Prostate gland (tissue), 2 donors: ENCODE measurements around the gene RPS17. TPM values are rescaled to one million over a fixed set of nuclear protein-coding genes. Genes with fewer than 3 reads are reported as not detected.

Source experiments
- DNase-seq: peaks from one replicate; pipeline ENCODE4 v3.0.0-alpha.2; 2019; ENCODE audit warnings: low spot score
- H3K27ac ChIP-seq, 2 donors: fragments of 200-600 bp; sonication (generic); 2 replicates each; pipeline ENCODE4 v1.5.1; 2017 to 2019
- H3K27me3 ChIP-seq: fragments of 200-600 bp; sonication (generic); replicated peaks from 2 replicates; pipeline ENCODE4 v1.5.1; 2019; ENCODE audit not compliant: insufficient read depth
- H3K36me3 ChIP-seq, 2 donors: fragments of 200-600 bp; sonication (generic); 1 replicate in 1 of 2; 2 replicates in 1 of 2; pipeline versions ENCODE4 v1.5.1 to v1.8.1; 2017 to 2019
- H3K4me1 ChIP-seq: fragments of 200-600 bp; sonication (generic); replicated peaks from 2 replicates; pipeline ENCODE4 v1.5.1; 2019
- H3K4me3 ChIP-seq, 2 donors: fragments of 200-600 bp; sonication (generic); 2 replicates each; pipeline ENCODE4 v1.5.1; 2017 to 2019
- H3K9me3 ChIP-seq: fragments of 200-600 bp; sonication (generic); 2 replicates; pipeline ENCODE4 v1.5.1; 2017
- POLR2A ChIP-seq: fragments of 450-650 bp; IDR thresholded peaks from one replicate; pipeline ENCODE4 v1.6.1; 2016; ENCODE audit warnings: antibody characterized with exemption, mild to moderate bottlenecking
- POLR2AphosphoS5 ChIP-seq: sonication (generic); formaldehyde crosslinking; IDR thresholded peaks from one replicate; pipeline ENCODE4 v1.6.1; 2017; ENCODE audit warnings: antibody characterized with exemption
- WGBS: methylation state at CpG from one replicate; pipeline ENCODE4 v1.1.5; 2018; 5-methylcytosine and 5-hydroxymethylcytosine counted together
- intact Hi-C: fragments of 100-400 bp; cut with DNase I; formaldehyde crosslinking; loops from one replicate; pipeline ENCODE4 v1.14.2; 2022
- total RNA-seq, 2 donors: library from RNA; depleted of rRNA; stranded (reverse); fragments of >200 nt; gene quantifications; one replicate each; pipeline ENCODE4 v1.1.0, GENCODE V29; 2016
- TF ChIP-seq, protein P1 (sequence below), 4 experiments: fragments of 200-600 bp in 2 of 4; fragments of 450-650 bp in 2 of 4; sonication (generic) in 2 of 4; IDR thresholded peaks; 1 replicate in 3 of 4; 2 replicates in 1 of 4; pipeline ENCODE4 v1.5.1; 2016 to 2019; ENCODE audit warnings: antibody characterized with exemption in 4 of 4, mild to moderate bottlenecking in 2 of 4, moderate library complexity in 2 of 4

RPS17 gene
- total RNA-seq, 2 donors from 2014 or later, result 995 to 3,415 TPM

- Histone ChIP-seq H3K4me1 (peaks cover under 1% of the 10 kb centered on the region), H3K4me3 (no peak overlapping the region), H3K36me3 (no peaks in the 10 kb centered on the region), H3K9me3 (no peaks in the 10 kb centered on the region), H3K27ac (no peak overlapping the region), H3K27me3 (no peaks in the 10 kb centered on the region)
- DNase-seq, result no peak
- intact Hi-C loops, result loop anchor here (5.0 kb wide), 1 partner anchor 268 kb away; no protein-coding TSS in a partner anchor
- TF ChIP-seq, protein P1, sequence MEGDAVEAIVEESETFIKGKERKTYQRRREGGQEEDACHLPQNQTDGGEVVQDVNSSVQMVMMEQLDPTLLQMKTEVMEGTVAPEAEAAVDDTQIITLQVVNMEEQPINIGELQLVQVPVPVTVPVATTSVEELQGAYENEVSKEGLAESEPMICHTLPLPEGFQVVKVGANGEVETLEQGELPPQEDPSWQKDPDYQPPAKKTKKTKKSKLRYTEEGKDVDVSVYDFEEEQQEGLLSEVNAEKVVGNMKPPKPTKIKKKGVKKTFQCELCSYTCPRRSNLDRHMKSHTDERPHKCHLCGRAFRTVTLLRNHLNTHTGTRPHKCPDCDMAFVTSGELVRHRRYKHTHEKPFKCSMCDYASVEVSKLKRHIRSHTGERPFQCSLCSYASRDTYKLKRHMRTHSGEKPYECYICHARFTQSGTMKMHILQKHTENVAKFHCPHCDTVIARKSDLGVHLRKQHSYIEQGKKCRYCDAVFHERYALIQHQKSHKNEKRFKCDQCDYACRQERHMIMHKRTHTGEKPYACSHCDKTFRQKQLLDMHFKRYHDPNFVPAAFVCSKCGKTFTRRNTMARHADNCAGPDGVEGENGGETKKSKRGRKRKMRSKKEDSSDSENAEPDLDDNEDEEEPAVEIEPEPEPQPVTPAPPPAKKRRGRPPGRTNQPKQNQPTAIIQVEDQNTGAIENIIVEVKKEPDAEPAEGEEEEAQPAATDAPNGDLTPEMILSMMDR (IDR thresholded peaks at IDR 0.05), result no peak
- TF ChIP-seq POLR2A (no peak), POLR2AphosphoS5 (no peak)
- WGBS, result 84% methylated on average over 9 of the region's 9 CpGs
These were observed 4.2 kb upstream of the RPS17 start for GRCh38 chr15:82544431-82544830.

DNA sequence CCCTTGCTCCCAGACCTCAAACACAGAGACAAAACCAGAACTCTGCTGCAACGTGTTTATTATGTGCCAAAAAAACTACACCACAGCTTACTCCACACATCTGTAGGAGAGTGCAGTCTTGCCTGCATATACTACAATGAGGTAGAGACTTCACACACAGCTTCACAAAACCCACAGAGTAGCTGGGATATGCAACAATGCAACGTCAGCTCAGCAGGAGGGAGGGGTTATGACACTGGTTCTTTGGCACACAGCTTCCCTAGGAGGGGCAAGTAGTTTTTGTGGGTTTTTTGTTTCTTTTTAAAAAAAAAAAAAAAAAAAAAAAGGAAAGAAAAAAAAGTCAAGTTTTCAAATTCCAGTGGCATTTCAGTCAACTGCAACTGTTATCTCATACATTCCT lies 2.9 kb upstream of the RPS17 start:
- peaks cover 5% of the 10 kb centered on the region for H3K4me1 ChIP-seq
- H3K4me3 ChIP-seq, result no peak overlapping the region
- no peaks in the 10 kb centered on the region for H3K9me3 ChIP-seq
- DNase-seq, result no peak
- H3K27ac ChIP-seq, result no peak overlapping the region
- intact Hi-C loops, result loop anchor here (5.0 kb wide), 1 partner anchor 269 kb away; no protein-coding TSS in a partner anchor
- 48% methylated on average over 2 of the region's 2 CpGs for WGBS
- TF ChIP-seq, protein P1 (IDR thresholded peaks at IDR 0.05), result no peak
- TF ChIP-seq POLR2A (no peak), POLR2AphosphoS5 (no peak)
- no peaks in the 10 kb centered on the region for H3K27me3 ChIP-seq
- H3K36me3 ChIP-seq, result peaks cover 0 to 2% of the 10 kb centered on the region in 2 donors

DNA sequence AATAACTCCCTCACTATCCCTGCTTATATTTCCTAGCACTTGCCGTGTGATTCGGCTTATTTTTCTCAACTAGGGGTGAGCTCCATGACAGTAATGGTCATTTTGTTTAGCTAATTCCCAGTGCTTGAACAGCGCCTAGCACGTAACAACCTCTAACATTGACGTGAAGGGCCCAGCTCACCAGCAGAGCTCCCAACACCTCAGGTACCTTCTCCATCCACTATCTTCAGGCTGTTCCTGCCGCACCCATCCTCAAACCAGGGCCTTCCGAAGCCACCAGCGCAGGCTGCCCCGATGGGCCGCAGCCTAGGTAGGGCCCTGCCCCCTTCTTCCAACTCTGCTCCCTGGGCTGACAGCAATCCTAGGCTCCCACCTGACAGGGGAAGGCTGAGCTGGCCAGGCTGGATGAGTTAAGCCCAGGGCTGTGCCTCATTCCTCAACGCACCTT lies 751 bp upstream of the RPS17 start:
- WGBS, result 23% methylated on average over 11 of the region's 11 CpGs
- Histone ChIP-seq H3K4me3 (peak overlapping the region; percentile 64 to 71), H3K27ac (peak overlapping the region; percentile 81 to 85), H3K27me3 (no peaks in the 10 kb centered on the region), H3K9me3 (no peaks in the 10 kb centered on the region), H3K4me1 (peaks cover 10% of the 10 kb centered on the region), H3K36me3 (peaks cover 0 to 3% of the 10 kb centered on the region in 2 donors)
- no peak for DNase-seq
- intact Hi-C loops, result loop anchor here (5.0 kb wide), 1 partner anchor 271 kb away; no protein-coding TSS in a partner anchor
- no peak for TF ChIP-seq POLR2A
- TF ChIP-seq, protein P1 (IDR thresholded peaks at IDR 0.05), result no peak
- no peak for TF ChIP-seq POLR2AphosphoS5

DNA sequence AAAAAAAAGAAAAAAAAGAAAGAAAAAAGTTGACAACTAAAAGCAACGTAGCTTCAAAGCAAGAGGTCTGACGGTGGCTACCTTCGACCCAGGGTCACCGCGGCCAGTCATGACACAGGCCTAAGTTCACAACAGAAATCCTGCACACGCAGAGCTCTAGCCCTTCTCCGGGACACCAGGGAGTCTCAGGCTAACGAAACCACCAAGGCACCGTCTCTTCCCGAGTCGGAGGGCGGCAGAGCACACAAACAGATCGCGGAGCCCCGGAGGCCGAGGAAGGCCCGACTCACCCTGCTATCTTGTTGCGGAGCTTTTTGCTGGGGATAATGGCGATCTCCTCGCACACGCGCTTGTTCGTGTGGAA lies 584 bp downstream of the RPS17 start:
- no peak for DNase-seq
- intact Hi-C loops, result loop anchor here (5.0 to 10.0 kb wide), 2 partner anchors 273 to 465 kb away; no protein-coding TSS in a partner anchor
- Histone ChIP-seq H3K27me3 (no peaks in the 10 kb centered on the region), H3K36me3 (peaks cover 0 to 3% of the 10 kb centered on the region in 2 donors), H3K27ac (peak overlapping the region; percentile 81 to 85), H3K9me3 (no peaks in the 10 kb centered on the region), H3K4me3 (peak overlapping the region; percentile 64 to 71), H3K4me1 (peaks cover 10% of the 10 kb centered on the region)
- WGBS, result 1% methylated on average over 23 of the region's 23 CpGs
- TF ChIP-seq POLR2AphosphoS5, result no peak
- no peak for TF ChIP-seq POLR2A
- TF ChIP-seq, protein P1 (IDR thresholded peaks at IDR 0.05), result no peak
